AG10803 (cell line): ENCODE measurements around the gene DLGAP1.

Experiments used
- DNase-seq: peaks from one replicate; pipeline ENCODE4 v3.0.0; 2010; ENCODE audit warnings: low read depth
- H3K4me3 ChIP-seq: 2 replicates; pipeline ENCODE4 v1.5.1; 2011; ENCODE audit warnings: mild to moderate bottlenecking, low read length, control low read depth
- CTCF ChIP-seq: conservative IDR thresholded peaks from 2 replicates; pipeline ENCODE4 v1.5.1; 2011; ENCODE audit warnings: mild to moderate bottlenecking, low read length, control low read depth, inconsistent platforms

The DLGAP1 gene

GRCh38 chr18:3455907-3456685 lies 999.0 kb downstream of the DLGAP1 start:
- peak; percentile 66 for DNase-seq
- H3K4me3 ChIP-seq, result peak overlapping the region; percentile 15; the same call in 1 of the 2 replicates
- no peak for TF ChIP-seq CTCF

- no peak for DNase-seq
- no peak for TF ChIP-seq CTCF
- peak overlapping the region; percentile 48 for H3K4me3 ChIP-seq
Observed at GRCh38 chr18:3455090-3455635, 999.9 kb downstream of the DLGAP1 start.

DNA sequence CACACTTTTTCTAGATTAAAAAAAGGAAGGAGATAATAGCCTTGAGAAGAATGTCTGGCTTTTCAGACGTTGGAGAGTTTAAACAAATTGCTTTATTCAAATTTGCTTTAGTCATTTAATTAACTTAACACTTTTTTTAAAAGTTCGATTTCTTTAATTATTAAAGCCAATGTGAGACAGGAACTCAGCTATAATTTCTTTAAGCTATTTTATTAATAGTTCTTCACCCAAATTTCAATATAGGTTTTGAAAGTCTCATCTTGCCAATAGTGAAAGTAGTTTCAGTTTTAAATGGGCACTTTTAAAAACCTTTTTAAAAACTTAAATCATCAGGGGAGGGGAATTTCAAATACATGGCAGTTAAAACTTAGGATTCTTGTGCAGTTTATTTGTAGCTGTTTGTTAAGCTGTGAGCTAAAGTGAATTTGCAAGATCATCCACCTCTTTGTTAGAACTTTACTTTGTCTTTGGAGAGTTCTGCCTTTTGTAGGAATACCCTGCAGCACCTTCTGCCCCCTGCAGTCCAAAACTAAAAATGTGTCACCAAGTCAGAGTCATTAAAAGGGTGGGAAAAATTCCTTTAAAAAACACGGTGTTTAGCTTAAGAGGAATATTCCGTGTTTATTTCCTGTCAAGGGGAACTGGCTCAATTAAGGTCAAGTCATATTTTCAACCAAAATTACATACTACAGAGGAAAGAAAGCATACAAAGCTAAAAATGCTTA lies 1000.6 kb downstream of the DLGAP1 start:
- peak; percentile 75 for DNase-seq
- TF ChIP-seq CTCF, result peak; percentile 75
- peak overlapping the region; percentile 48 for H3K4me3 ChIP-seq

- DNase-seq, result peak; percentile 99
- TF ChIP-seq CTCF, result no peak
Observed at GRCh38 chr18:3453540-3454364, 1001.4 kb downstream of the DLGAP1 start.

GRCh38 chr18:3452750-3453539 lies 1002.2 kb downstream of the DLGAP1 start:
- DNase-seq, result peak; percentile 34
- no peak for TF ChIP-seq CTCF
- peak overlapping the region; percentile 97 for H3K4me3 ChIP-seq

More at GRCh38 chr18:3453540-3454364, 1001.4 kb downstream of the DLGAP1 start:
- peak overlapping the region; percentile 97 for H3K4me3 ChIP-seq
